ENCODE data around the gene UTP4.

UTP4 gene

DNA sequence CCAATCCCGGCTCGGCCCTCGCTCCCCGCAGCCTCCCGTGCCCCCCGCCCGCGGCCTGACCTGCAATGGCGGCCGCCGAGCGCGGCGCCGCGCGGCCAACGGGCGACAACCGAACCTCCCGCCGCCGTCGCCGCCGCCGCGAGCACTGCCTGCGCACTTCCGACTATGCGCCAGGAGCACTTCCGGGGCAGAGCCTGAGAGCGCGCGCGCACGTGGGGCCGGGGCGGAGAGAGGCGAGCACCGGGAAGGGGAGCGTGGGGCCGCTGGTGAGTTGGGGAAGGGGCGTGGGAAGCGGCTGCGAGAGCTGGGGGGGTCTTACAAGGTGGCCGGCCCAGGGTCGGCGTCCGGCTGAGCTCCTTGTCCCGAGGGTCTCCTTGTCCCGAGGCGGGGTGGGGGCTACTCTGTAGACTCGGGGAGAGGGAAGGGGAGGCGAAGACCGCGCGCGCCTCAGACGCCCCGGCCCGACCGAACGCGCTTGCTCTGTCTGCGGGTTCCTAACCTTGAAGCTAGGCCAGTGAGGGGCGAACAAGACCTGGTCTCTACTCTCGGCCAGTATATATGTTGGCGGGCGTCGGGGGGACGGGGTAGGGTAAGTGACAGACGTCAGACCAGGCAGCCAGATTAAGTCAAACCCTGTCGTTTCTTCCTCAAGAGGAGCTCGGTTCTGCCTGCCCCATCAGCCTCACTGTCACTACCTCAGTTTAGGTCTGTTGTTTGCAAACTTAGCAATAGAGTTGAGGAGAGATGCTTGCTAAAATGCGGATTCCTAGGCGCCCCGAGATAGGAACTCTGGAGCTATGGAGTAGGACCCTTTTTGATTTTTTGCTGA, at the start of gene UTP4, which contains the start of gene CHTF8:
TSS of gene UTP4 (plus strand) at position 226 of the 829 bp plus-strand sequence. CDS start 811 bp downstream, outside the sequence.
TSS of gene CHTF8 (minus strand) at position 165 of the 829 bp plus-strand sequence. CDS start 11,130 bp downstream, outside the sequence.
- peak; percentile 86 for DNase-seq

- no peak for DNase-seq
Observed at GRCh38 chr16:69083306-69083941, 49.0 kb upstream of the UTP4 start.

DNA sequence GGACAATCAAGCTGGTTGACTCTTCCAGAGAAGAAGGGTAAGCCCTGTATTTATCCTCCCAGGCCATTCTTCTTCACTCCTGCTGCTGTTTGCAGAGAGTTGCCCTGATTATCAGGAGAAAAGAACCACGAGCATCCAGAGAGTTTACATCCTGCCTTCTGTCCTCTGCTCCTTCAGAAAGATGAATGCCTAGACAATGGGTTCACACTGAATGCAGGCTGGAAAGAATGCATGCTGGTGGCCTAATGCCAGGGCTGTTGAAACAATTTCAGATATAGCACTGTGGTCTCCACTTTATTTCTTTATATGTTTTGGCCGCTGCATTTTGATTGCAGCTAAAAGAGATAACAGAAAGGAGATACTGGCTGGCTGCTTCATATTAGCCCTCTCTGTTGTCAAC, 48.2 kb upstream of the UTP4 start:
- no peak for DNase-seq

DNA sequence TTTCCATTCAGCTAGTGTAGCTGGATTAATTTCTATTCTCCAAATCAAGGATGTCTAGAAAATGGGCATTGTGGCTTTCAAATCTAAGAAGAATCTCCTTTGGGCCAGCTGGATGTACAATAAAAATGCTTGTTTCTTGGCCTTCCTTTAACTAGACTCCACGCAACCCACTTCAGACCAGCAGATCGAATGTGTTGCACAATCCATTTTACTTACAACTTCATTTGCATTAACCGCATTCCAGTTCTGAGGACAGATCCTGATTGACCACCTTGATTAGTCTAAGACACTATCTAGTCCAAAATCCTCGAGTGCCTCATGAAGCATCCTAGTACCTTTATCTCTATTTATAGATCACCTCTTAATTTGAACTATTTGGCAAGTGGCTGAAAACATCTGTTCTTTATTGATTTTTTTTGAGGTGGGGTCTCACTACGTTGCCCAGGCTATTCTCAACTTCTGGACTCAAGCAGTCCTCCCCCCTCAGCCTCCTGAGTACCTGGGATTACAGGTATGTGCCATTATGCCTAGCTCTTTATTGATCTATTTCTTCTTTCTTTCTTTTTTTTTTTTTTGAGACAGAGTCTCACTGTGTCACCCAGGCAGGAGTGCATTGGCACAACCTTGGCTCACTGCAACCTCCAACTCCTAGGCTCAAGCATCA, 47.3 kb upstream of the UTP4 start:
- no peak for DNase-seq

- no peak for DNase-seq
Observed at GRCh38 chr16:69087161-69087581, 45.3 kb upstream of the UTP4 start.

DNA sequence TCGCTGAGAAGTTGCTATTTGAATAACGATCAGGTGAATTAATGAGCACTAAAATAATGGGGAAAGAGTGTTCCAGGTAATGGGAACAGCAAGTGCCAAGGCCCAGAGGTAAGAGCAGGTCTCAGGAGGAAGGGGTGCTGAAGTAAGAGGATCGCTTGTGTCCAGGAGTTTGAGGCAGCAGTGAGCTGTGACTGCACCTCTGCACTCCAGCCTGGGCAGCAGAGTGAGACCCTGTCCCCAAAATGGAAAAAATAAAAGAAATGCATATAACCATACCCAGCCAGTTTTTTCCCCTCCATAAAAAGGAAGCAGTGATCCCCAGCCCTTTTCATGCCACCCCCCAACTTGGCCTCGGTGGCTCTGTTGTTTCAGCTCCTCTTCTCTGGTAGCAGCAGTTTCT, 43.8 kb upstream of the UTP4 start:
- DNase-seq: no peak

DNA sequence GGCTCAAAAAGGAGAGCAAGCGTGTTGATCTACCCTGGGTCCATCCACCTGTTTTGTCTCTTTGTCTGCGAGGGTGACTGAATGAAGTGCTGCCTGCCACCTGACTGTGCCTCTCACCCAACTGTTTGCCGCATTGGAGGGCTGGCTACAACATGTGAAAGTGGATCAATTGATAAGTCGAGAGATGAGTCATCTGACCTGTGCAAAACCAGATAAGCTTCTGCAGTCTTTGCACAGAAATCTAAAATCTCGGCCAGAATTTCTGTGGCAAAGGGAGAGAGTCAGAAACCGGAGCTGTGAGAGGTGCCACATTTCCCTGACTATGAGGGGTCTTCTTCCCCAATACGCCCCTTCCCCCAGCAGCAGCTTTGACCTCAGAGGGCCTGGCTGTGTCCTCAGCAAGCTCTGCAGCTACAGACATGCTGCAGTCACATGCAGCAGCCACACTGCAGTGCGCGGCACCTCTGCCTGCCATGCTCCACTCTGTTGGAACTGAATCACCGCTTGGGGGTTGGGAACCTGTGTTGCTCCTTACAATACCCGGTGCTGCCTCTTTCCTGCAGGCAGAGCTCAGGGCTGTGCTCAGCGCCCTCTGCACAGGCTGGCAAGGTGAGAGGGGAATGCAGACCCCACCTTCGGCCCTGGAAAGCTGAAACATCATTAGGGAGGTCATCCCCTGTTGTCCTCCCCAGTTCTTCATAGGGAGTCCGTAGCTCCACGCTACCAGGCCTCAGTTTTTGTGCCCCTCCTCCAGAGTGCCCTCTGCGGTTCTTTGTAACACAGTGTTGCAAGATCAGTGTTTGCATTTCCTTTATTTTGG, 43.1 kb upstream of the UTP4 start:
- peak; percentile 5 for DNase-seq

DNA sequence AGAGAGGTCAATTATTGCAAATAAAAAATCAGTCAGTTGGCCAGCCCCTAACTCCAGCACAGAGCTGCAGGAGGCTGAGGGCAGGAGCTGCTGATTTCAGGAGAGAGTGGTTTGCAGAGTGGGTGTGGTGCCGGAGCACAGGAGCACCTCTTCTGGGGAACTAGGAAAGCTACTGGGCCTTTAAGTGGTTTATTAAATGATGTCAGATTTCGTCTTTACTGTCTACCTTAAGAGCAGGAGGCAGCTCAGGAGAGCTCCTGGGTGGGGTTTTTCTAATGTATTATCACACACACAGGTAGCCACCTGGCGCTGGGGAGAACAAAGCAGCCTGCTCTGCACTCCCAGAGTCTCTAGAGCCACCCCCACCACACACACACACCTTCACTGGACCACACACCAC, 38.5 kb upstream of the UTP4 start:
- peak; percentile 75 for DNase-seq

- no peak for DNase-seq
Observed at GRCh38 chr16:69094501-69094900, 37.9 kb upstream of the UTP4 start.

DNA sequence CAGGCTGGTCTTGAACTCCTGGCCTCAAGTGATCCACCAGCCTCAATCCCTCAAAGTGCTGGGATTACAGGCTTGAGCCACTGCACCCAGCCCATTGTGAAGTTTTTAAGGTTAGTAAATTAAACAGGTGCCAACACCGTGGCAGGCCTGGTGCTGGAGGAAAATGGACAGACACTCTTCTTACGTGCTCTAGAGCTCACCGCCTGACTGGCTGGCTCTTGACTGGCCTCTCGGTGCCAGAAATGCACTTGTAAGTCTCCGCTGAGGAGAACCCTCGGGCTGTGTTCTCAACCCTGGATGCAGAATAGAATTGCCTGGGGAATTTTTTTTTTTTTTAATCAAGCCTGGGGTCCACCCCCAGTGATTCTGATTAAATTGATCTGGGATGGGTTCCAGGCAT, 37.3 kb upstream of the UTP4 start:
- DNase-seq: no peak

DNA sequence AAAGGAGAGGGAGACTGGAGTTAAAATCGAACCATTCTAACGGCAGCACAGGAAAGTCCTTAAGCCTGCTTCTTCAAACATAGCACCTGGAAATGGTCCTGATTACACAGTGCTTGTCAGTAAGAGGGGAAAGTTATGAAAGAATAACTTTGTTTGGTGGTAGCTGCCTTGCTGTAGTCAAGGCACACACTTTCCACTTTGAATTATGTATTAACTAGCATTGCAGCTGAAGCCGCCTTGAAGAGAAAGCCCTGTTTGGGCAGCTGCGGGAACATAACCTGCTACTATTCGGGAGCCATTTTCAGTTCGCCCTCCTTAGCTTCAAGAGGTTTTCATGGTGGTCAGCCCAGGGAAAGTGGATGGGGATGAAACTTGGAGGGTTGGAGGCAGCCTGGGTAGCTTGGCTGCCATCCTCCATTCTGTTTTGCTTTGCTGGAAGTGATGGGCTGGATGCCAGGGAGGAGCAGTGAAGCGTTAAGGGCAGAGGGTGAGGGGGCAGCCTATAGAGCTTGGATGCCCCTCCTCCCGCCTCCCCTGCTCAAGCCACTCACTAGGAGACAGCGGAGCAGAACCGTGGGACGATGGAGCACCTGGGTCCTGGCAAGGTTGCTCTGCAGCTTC, 32.3 kb upstream of the UTP4 start:
- DNase-seq: peak; percentile 69

DNA sequence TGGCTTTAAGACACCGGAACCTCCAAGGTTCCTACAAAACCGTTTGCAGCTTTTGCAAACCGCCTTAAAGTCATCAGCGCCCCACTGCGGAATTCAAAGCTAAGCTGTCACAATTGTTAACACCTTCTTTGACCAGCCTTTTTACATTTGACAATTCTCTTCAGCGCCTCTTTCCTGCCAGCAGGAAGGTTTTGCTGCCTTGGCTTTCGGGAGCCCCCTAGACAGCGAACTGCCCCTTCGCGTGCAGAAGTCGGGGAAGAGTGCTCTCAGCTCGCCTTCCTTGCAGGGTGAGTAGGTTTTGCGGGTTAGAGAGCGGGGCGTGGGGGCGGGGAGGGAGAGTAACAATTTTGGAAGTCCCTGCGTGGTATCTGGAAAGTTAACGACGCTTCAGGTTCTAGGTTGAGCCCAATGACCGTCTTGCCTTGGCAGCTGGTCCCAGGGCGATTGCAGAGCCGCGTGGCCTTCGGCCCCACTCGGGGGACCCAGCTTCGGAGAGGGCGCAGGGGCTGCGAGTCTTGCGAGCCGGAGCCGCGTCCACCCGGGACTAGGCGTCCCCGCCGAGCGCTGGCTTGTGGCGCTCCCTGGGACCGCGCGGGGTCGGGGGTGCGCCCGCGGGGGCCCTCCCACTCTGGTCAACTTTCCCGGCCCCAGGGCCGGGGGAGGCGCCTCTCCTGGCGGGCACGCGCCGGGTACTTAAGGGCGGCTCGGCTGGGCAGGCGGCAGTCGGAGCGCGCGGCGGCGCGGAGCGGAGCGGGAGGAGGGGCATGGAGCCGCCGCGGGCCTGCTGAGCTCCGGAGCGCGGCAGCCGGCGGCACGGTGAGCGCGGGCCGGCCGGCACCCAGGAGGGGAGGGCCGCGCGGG, 26.7 kb upstream of the UTP4 start, which contains the start of gene HAS3:
TSS of gene HAS3 (plus strand) at position 153 of the 861 bp plus-strand sequence. CDS start 3,743 bp downstream, outside the sequence.
- peak; percentile 72 for DNase-seq

DNA sequence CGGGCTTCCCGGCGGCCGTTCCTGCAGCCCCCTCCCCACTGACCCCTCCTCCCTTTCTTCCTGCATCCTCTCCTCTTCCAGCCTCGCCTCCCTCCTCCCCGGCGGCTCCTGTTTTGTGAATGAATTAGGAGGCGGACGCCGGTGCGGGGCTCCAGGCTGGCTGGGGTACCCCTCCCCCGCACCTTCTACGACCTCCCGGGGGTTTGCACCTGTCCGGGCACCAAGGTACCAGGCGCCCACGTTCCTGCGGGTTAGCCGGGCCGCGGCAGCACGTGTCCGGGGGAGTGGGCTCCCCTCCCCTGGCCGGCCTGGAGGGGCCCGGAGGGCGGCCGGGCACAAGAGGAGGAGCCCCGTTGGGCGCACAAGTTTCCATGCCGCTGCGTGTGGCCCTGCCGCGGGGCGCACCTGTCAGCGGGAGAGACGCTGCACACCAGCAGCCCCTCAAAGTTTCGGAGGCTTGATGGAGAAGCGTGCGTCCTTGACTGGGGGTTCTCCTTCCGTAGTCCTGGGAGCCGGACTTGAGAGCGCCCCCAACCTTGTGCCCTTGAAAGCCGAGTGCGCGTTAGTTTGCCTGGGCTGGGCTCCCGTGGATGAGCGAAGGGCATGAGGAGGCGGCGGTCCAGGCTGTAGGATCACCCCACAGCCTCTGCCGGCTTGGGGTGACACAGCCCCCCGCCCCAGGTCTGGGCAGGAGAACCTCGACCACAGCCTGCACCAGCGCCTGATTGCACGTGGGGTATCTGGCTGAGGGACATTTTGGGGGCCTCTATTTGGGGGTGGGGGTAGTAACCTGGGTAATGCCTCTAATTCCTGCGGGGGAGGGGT, 25.7 kb upstream of the UTP4 start:
- peak; percentile 52 for DNase-seq

GRCh38 chr16:69107316-69107962, 25.0 kb upstream of the UTP4 start:
- DNase-seq: peak; percentile 47

DNA sequence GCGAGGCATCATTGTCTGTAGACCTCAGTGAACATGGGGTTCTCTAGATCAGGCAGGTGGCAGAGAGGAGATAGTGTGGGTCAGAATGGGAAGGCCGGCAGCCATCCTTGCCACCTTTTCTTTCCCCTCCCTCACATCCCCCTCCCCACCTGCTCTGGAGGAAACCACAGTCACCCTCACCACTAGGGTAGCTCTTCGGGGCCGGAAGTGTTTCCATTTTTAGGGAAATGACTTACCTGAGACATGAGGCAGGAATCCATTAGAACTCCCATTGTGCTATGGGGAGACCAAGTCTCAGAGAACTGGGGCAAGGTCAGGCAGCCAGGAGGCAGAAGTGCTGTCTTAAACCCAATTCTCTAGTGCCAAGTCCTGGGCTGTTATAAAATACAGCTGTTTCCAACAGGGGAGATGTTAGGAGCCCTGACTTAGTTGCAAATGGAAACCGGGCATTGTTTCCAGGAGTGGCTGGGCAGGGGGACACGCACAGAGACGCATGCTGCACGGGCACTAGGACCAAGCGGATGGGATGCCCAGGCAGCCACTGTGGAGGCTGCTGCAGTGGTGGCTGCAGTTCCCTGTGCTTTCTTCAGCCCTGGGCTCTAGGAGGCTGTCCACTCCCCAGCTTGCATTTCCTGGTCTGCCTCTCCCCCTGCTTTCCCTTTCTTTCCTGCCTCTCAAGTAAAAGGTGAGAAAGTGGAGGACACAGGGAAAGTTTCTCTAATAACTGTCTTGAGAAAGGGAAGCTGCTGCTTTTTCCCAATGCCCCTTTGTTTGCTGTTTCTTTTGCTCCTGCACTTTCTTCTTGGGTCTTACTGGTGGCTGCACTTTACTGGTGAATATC, 24.2 kb upstream of the UTP4 start:
- peak; percentile 25 for DNase-seq

DNA sequence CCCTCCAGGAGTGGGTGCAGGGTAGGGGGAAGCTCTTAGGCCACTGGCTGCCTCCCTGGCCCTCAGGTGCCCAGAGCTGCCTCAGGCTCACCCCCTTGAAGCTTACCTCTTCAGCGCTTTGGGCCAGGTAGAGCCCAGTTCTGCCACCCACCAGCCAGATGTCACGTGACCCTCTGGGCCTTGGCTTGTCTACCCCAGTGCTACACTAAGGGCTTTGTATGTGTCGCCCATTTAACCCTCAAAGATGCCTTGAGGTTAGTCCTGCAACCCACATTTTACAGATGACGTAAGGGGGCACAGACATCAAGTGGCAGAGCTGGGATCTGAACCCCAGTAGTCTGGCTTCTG, 23.6 kb upstream of the UTP4 start:
- no peak for DNase-seq

GRCh38 chr16:69109486-69110270, 22.8 kb upstream of the UTP4 start:
- no peak for DNase-seq

GRCh38 chr16:69110406-69110805, 22.0 kb upstream of the UTP4 start:
- DNase-seq: no peak

Data from NCI-H69 (cell line).